Endothelial cell of umbilical vein (primary cell): ENCODE measurements around the gene TAS2R1.

Experiments
- EZH2 ChIP-seq: IDR thresholded peaks from 2 replicates; pipeline ENCODE4 v1.6.1; 2012; ENCODE audit warnings: borderline replicate concordance, low read depth, mild to moderate bottlenecking, moderate library complexity, low read length, inconsistent platforms; ENCODE audit not compliant: severe bottlenecking
- MYC ChIP-seq: IDR thresholded peaks from one replicate; pipeline ENCODE4 v1.6.1; 2011; ENCODE audit warnings: mild to moderate bottlenecking, low read depth, low read length
- POLR2A ChIP-seq: IDR thresholded peaks from 2 replicates; pipeline ENCODE4 v1.6.1; 2012; ENCODE audit warnings: low read depth, mild to moderate bottlenecking, control low read depth, low read length
- POLR2AphosphoS5 ChIP-seq: IDR thresholded peaks from 2 replicates; pipeline ENCODE4 v1.6.1; 2012; ENCODE audit warnings: low read depth, mild to moderate bottlenecking, control low read depth, low read length, moderate library complexity; ENCODE audit not compliant: insufficient read depth
- TF ChIP-seq, protein P1 (sequence below), 2 donors: IDR thresholded peaks; 1 replicate in 1 of 2; 2 replicates in 1 of 2; pipeline ENCODE4 v1.5.1; 2011; ENCODE audit warnings: low read length in 2 of 2, mild to moderate bottlenecking in 2 of 2, moderate library complexity in 2 of 2, control low read depth in 1 of 2, inconsistent platforms in 1 of 2, low read depth in 1 of 2; ENCODE audit not compliant: insufficient read depth in 1 of 2; ENCODE audit errors: extremely low read depth in 1 of 2

DNA sequence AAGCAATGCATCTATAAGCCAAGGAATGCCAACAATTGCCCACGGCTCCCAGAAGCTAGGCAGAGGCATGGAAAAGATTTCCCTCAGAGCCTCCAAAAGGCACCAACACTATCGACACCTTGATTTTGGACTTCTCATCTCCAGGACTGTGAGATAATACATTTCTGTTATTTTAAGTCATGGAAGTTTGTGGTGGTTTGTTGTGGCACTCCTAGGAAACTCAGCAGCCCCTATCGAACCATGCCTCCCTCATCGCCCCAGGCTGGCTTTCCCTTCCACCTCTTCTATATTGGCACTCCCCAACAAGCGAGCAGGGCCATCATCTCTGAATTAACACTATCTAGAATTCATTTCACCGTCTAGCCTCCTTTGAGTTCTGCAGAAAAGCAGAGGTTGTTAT lies 33.7 kb upstream of the TAS2R1 start:
- TF ChIP-seq POLR2AphosphoS5 = no peak
- no peak for TF ChIP-seq EZH2
- TF ChIP-seq, protein P1, sequence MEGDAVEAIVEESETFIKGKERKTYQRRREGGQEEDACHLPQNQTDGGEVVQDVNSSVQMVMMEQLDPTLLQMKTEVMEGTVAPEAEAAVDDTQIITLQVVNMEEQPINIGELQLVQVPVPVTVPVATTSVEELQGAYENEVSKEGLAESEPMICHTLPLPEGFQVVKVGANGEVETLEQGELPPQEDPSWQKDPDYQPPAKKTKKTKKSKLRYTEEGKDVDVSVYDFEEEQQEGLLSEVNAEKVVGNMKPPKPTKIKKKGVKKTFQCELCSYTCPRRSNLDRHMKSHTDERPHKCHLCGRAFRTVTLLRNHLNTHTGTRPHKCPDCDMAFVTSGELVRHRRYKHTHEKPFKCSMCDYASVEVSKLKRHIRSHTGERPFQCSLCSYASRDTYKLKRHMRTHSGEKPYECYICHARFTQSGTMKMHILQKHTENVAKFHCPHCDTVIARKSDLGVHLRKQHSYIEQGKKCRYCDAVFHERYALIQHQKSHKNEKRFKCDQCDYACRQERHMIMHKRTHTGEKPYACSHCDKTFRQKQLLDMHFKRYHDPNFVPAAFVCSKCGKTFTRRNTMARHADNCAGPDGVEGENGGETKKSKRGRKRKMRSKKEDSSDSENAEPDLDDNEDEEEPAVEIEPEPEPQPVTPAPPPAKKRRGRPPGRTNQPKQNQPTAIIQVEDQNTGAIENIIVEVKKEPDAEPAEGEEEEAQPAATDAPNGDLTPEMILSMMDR (IDR thresholded peaks at IDR 0.05; ENCODE audit: extremely low read depth in 1 of 2, insufficient read depth in 1 of 2, low read depth in 1 of 2, low read length in 2 of 2) = no peak
- TF ChIP-seq POLR2A = no peak
- TF ChIP-seq MYC = no peak
